ENCODE results near the gene SLC35A4.

The SLC35A4 gene

GRCh38 chr5:140565024-140565779 is 574 bp downstream of the SLC35A4 start:
- peaks cover 13 to 40% (median 33%) of the 10 kb centered on the region in 4 experiments for H3K4me1 ChIP-seq (ENCODE audit: control extremely low read depth in 1 of 4, control insufficient read depth in 4 of 4, insufficient read depth in 4 of 4, low read length in 3 of 4)
- H3K4me3 ChIP-seq (ENCODE audit: control insufficient read depth in 1 of 7, extremely low read depth in 1 of 7, insufficient read depth in 4 of 7, low read depth in 2 of 7, low read length in 6 of 7): peak overlapping the region; percentile 60 to 95 (median 81)
- H3K36me3 ChIP-seq (ENCODE audit: control insufficient read depth in 4 of 4, insufficient read depth in 4 of 4, low read length in 3 of 4): peaks cover 10 to 43% (median 23%) of the 10 kb centered on the region in 4 experiments
- H3K9me3 ChIP-seq (ENCODE audit: control extremely low read depth in 1 of 5, control insufficient read depth in 4 of 5, insufficient read depth in 2 of 5, low read depth in 1 of 5, low read length in 4 of 5): no peaks in the 10 kb centered on the region
- no peaks in the 10 kb centered on the region for H3K27me3 ChIP-seq (replicated peaks in 2 of 5; ENCODE audit: control insufficient read depth in 4 of 5, insufficient read depth in 5 of 5, low read length in 4 of 5)
- peak overlapping the region; percentile 67 to 85 for H3K27ac ChIP-seq (ENCODE audit: insufficient read depth in 1 of 2, low read depth in 1 of 2, low read length in 2 of 2, poor library complexity in 1 of 2, severe bottlenecking in 2 of 2)
- CTCF ChIA-PET: interaction anchor here (0.9 to 5.8 kb wide), 10 partner anchors 8 to 192 kb away, joined by 3 to 29 read pairs (median 4); partner anchors contain the start of genes EIF4EBP3, SRA1 and TMCO6
- POLR2A ChIA-PET: interaction anchor here (1.0 kb wide), 1 partner anchor 18 kb away, joined by 4 read pairs; the partner anchor contains the start of gene EIF4EBP3
- no peak for DNase-seq
- 14% methylated on average over 11 of the region's 13 CpGs for WGBS (ENCODE audit: insufficient coverage)

GRCh38 chr5:140565780-140566095 is 1.1 kb downstream of the SLC35A4 start:
- peak overlapping the region in 4 of 7 experiments; percentile 81 to 95 (median 88) for H3K4me3 ChIP-seq (ENCODE audit: control insufficient read depth in 1 of 7, extremely low read depth in 1 of 7, insufficient read depth in 4 of 7, low read depth in 2 of 7, low read length in 6 of 7)
- no CpG with 5 or more reads among the region's 4 CpGs for WGBS (ENCODE audit: insufficient coverage)
- POLR2A ChIA-PET: interaction anchor here (1.0 kb wide), 1 partner anchor 18 kb away, joined by 4 read pairs; the partner anchor contains the start of gene EIF4EBP3
- H3K9me3 ChIP-seq (ENCODE audit: control extremely low read depth in 1 of 5, control insufficient read depth in 4 of 5, insufficient read depth in 2 of 5, low read depth in 1 of 5, low read length in 4 of 5): no peaks in the 10 kb centered on the region
- H3K36me3 ChIP-seq (ENCODE audit: control insufficient read depth in 4 of 4, insufficient read depth in 4 of 4, low read length in 3 of 4): peaks cover 6 to 44% (median 22%) of the 10 kb centered on the region in 4 experiments
- H3K27ac ChIP-seq (ENCODE audit: insufficient read depth in 1 of 2, low read depth in 1 of 2, low read length in 2 of 2, poor library complexity in 1 of 2, severe bottlenecking in 2 of 2): no peak overlapping the region
- peaks cover 13 to 40% (median 34%) of the 10 kb centered on the region in 4 experiments for H3K4me1 ChIP-seq (ENCODE audit: control extremely low read depth in 1 of 4, control insufficient read depth in 4 of 4, insufficient read depth in 4 of 4, low read length in 3 of 4)
- no peaks in the 10 kb centered on the region for H3K27me3 ChIP-seq (replicated peaks in 2 of 5; ENCODE audit: control insufficient read depth in 4 of 5, insufficient read depth in 5 of 5, low read length in 4 of 5)
- CTCF ChIA-PET: interaction anchor here (0.6 to 5.8 kb wide), 12 partner anchors 9 to 192 kb away, joined by 3 to 29 read pairs (median 3); partner anchors contain the start of genes EIF4EBP3, SRA1 and TMCO6
- DNase-seq: no peak

- DNase-seq: no peak
- Histone ChIP-seq H3K36me3 (ENCODE audit: control insufficient read depth in 4 of 4, insufficient read depth in 4 of 4, low read length in 3 of 4) (peaks cover 6 to 39% (median 19%) of the 10 kb centered on the region in 4 experiments), H3K4me3 (ENCODE audit: control insufficient read depth in 1 of 7, extremely low read depth in 1 of 7, insufficient read depth in 4 of 7, low read depth in 2 of 7, low read length in 6 of 7) (no peak overlapping the region), H3K4me1 (ENCODE audit: control extremely low read depth in 1 of 4, control insufficient read depth in 4 of 4, insufficient read depth in 4 of 4, low read length in 3 of 4) (peaks cover 13 to 40% (median 34%) of the 10 kb centered on the region in 4 experiments), H3K27me3 (replicated peaks in 2 of 5; ENCODE audit: control insufficient read depth in 4 of 5, insufficient read depth in 5 of 5, low read length in 4 of 5) (no peaks in the 10 kb centered on the region), H3K27ac (ENCODE audit: insufficient read depth in 1 of 2, low read depth in 1 of 2, low read length in 2 of 2, poor library complexity in 1 of 2, severe bottlenecking in 2 of 2) (no peak overlapping the region), H3K9me3 (ENCODE audit: control extremely low read depth in 1 of 5, control insufficient read depth in 4 of 5, insufficient read depth in 2 of 5, low read depth in 1 of 5, low read length in 4 of 5) (no peaks in the 10 kb centered on the region)
- ChIA-PET POLR2A (interaction anchor here (0.7 kb wide), 1 partner anchor 19 kb away, joined by 3 read pairs; no protein-coding TSS in a partner anchor), CTCF (interaction anchor here (1.1 to 5.8 kb wide), 7 partner anchors 13 to 72 kb away, joined by 3 to 29 read pairs (median 5); partner anchors contain the start of genes EIF4EBP3 and TMCO6)
- 98% methylated on average over 5 of the region's 5 CpGs for WGBS (ENCODE audit: insufficient coverage)
These were observed 2.0 kb downstream of the SLC35A4 start for GRCh38 chr5:140566665-140567064.

- no peak overlapping the region for H3K4me3 ChIP-seq (ENCODE audit: control insufficient read depth in 1 of 7, extremely low read depth in 1 of 7, insufficient read depth in 4 of 7, low read depth in 2 of 7, low read length in 6 of 7)
- no peak for DNase-seq
- peaks cover 6 to 39% (median 17%) of the 10 kb centered on the region in 4 experiments for H3K36me3 ChIP-seq (ENCODE audit: control insufficient read depth in 4 of 4, insufficient read depth in 4 of 4, low read length in 3 of 4)
- H3K4me1 ChIP-seq (ENCODE audit: control extremely low read depth in 1 of 4, control insufficient read depth in 4 of 4, insufficient read depth in 4 of 4, low read length in 3 of 4): peaks cover 13 to 40% (median 34%) of the 10 kb centered on the region in 4 experiments
- POLR2A ChIA-PET: no interaction called here
- CTCF ChIA-PET: interaction anchor here (1.0 to 5.8 kb wide), 5 partner anchors 12 to 77 kb away, joined by 3 to 29 read pairs (median 4); partner anchors contain the start of gene EIF4EBP3
- 96% methylated on average over 18 of the region's 22 CpGs for WGBS (ENCODE audit: insufficient coverage)
- no peak overlapping the region for H3K27ac ChIP-seq (ENCODE audit: insufficient read depth in 1 of 2, low read depth in 1 of 2, low read length in 2 of 2, poor library complexity in 1 of 2, severe bottlenecking in 2 of 2)
- H3K27me3 ChIP-seq (replicated peaks in 2 of 5; ENCODE audit: control insufficient read depth in 4 of 5, insufficient read depth in 5 of 5, low read length in 4 of 5): no peaks in the 10 kb centered on the region
- no peaks in the 10 kb centered on the region for H3K9me3 ChIP-seq (ENCODE audit: control extremely low read depth in 1 of 5, control insufficient read depth in 4 of 5, insufficient read depth in 2 of 5, low read depth in 1 of 5, low read length in 4 of 5)
These were observed 2.6 kb downstream of the SLC35A4 start for GRCh38 chr5:140567136-140567818.

GRCh38 chr5:140567871-140568270 is 3.2 kb downstream of the SLC35A4 start:
- no peaks in the 10 kb centered on the region for H3K9me3 ChIP-seq (ENCODE audit: control extremely low read depth in 1 of 5, control insufficient read depth in 4 of 5, insufficient read depth in 2 of 5, low read depth in 1 of 5, low read length in 4 of 5)
- H3K27me3 ChIP-seq (replicated peaks in 2 of 5; ENCODE audit: control insufficient read depth in 4 of 5, insufficient read depth in 5 of 5, low read length in 4 of 5): no peaks in the 10 kb centered on the region
- H3K27ac ChIP-seq (ENCODE audit: insufficient read depth in 1 of 2, low read depth in 1 of 2, low read length in 2 of 2, poor library complexity in 1 of 2, severe bottlenecking in 2 of 2): no peak overlapping the region
- no peak for DNase-seq
- no peak overlapping the region for H3K4me3 ChIP-seq (ENCODE audit: control insufficient read depth in 1 of 7, extremely low read depth in 1 of 7, insufficient read depth in 4 of 7, low read depth in 2 of 7, low read length in 6 of 7)
- H3K4me1 ChIP-seq (ENCODE audit: control extremely low read depth in 1 of 4, control insufficient read depth in 4 of 4, insufficient read depth in 4 of 4, low read length in 3 of 4): peaks cover 13 to 40% (median 34%) of the 10 kb centered on the region in 4 experiments
- ChIA-PET POLR2A (no interaction called here), CTCF (interaction anchor here (1.0 to 5.8 kb wide), 2 partner anchors 20 to 77 kb away, joined by 3 to 29 read pairs; partner anchors contain the start of gene EIF4EBP3)
- 100% methylated on average over 11 of the region's 13 CpGs for WGBS (ENCODE audit: insufficient coverage)
- peaks cover 6 to 34% (median 17%) of the 10 kb centered on the region in 4 experiments for H3K36me3 ChIP-seq (ENCODE audit: control insufficient read depth in 4 of 4, insufficient read depth in 4 of 4, low read length in 3 of 4)

GRCh38 chr5:140568443-140569063 is 3.9 kb downstream of the SLC35A4 start:
- Histone ChIP-seq H3K27me3 (replicated peaks in 2 of 5; ENCODE audit: control insufficient read depth in 4 of 5, insufficient read depth in 5 of 5, low read length in 4 of 5) (no peaks in the 10 kb centered on the region), H3K4me1 (ENCODE audit: control extremely low read depth in 1 of 4, control insufficient read depth in 4 of 4, insufficient read depth in 4 of 4, low read length in 3 of 4) (peaks cover 13 to 36% (median 30%) of the 10 kb centered on the region in 4 experiments), H3K36me3 (ENCODE audit: control insufficient read depth in 4 of 4, insufficient read depth in 4 of 4, low read length in 3 of 4) (peaks cover 6 to 34% (median 17%) of the 10 kb centered on the region in 4 experiments), H3K4me3 (ENCODE audit: control insufficient read depth in 1 of 7, extremely low read depth in 1 of 7, insufficient read depth in 4 of 7, low read depth in 2 of 7, low read length in 6 of 7) (peak overlapping the region in 2 of 7 experiments; percentile 33 to 42), H3K27ac (ENCODE audit: insufficient read depth in 1 of 2, low read depth in 1 of 2, low read length in 2 of 2, poor library complexity in 1 of 2, severe bottlenecking in 2 of 2) (peak overlapping the region; percentile 28 to 52), H3K9me3 (ENCODE audit: control extremely low read depth in 1 of 5, control insufficient read depth in 4 of 5, insufficient read depth in 2 of 5, low read depth in 1 of 5, low read length in 4 of 5) (no peaks in the 10 kb centered on the region)
- WGBS (ENCODE audit: insufficient coverage): 87% methylated on average over 2 of the region's 2 CpGs
- POLR2A ChIA-PET: no interaction called here
- CTCF ChIA-PET: interaction anchor here (0.6 to 5.8 kb wide), 4 partner anchors 21 to 305 kb away, joined by 3 to 29 read pairs (median 3); partner anchors contain the start of gene EIF4EBP3
- DNase-seq: no peak
